GM06990 (cell line): Measurements from ENCODE around the gene CHST2.

Experiments used
- DNase-seq: peaks from one replicate; pipeline ENCODE4 v3.0.0-alpha.2; 2011; ENCODE audit not compliant: insufficient read length; ENCODE audit errors: extremely low read depth
- H3K27me3 ChIP-seq: replicated peaks from 2 replicates; pipeline ENCODE4 v1.6.0; 2011; ENCODE audit warnings: low read length; ENCODE audit not compliant: control insufficient read depth, insufficient read depth
- H3K36me3 ChIP-seq: 2 replicates; pipeline ENCODE4 v1.5.1; 2011; ENCODE audit warnings: low read length; ENCODE audit not compliant: control insufficient read depth, insufficient read depth
- H3K4me3 ChIP-seq: replicated peaks from 2 replicates; pipeline ENCODE4 v1.5.1; 2011; ENCODE audit warnings: low read depth, mild to moderate bottlenecking, control low read depth, low read length
- CTCF ChIP-seq: IDR thresholded peaks from 2 replicates; pipeline ENCODE4 v1.5.1; 2011; ENCODE audit warnings: low read length, control low read depth, mild to moderate bottlenecking, inconsistent platforms; ENCODE audit not compliant: insufficient read depth, poor library complexity, severe bottlenecking

Gene CHST2

DNA sequence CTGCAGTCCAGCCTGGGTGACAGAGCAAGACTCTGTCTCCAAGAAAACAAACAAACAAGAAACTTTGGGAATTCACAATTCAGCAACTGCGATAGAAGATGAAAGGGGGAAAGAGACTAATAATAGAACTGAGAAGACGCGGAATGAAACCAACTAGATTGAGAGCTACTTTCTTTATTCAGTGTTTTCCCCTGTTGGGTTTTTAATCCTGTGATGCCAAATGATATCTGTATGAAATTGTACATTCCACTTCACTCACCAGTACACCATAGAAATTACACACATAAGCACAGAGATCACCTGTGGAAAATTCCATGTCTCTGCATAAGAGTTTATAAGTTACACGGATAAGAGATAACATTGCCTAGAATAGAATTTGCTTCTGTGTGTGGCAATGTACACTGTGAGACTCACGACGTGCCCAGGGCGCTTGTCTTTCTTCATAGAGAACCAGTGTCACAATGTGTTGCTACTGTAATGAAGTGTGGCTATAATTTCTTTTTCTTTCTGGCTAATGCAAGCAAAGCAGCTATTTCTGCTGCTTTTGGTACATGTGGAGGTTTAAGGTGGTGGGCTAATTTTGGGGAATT lies 17.7 kb upstream of the CHST2 start:
- no peak for TF ChIP-seq CTCF
- Histone ChIP-seq H3K27me3 (no peaks in the 10 kb centered on the region), H3K4me3 (no peak overlapping the region), H3K36me3 (no peaks in the 10 kb centered on the region)
- no peak for DNase-seq

- Histone ChIP-seq H3K4me3 (no peak overlapping the region), H3K27me3 (no peaks in the 10 kb centered on the region), H3K36me3 (no peaks in the 10 kb centered on the region)
- DNase-seq: peak; percentile 24
- no peak for TF ChIP-seq CTCF
These were observed 15.9 kb upstream of the CHST2 start for GRCh38 chr3:143103652-143104051.

GRCh38 chr3:143105170-143105569 lies 14.4 kb upstream of the CHST2 start:
- H3K27me3 ChIP-seq: no peaks in the 10 kb centered on the region
- no peaks in the 10 kb centered on the region for H3K36me3 ChIP-seq
- no peak for DNase-seq
- no peak overlapping the region for H3K4me3 ChIP-seq
- no peak for TF ChIP-seq CTCF

- Histone ChIP-seq H3K27me3 (no peaks in the 10 kb centered on the region), H3K36me3 (no peaks in the 10 kb centered on the region), H3K4me3 (no peak overlapping the region)
- TF ChIP-seq CTCF: no peak
- no peak for DNase-seq
These were observed 9.7 kb upstream of the CHST2 start for GRCh38 chr3:143109861-143110260.

DNA sequence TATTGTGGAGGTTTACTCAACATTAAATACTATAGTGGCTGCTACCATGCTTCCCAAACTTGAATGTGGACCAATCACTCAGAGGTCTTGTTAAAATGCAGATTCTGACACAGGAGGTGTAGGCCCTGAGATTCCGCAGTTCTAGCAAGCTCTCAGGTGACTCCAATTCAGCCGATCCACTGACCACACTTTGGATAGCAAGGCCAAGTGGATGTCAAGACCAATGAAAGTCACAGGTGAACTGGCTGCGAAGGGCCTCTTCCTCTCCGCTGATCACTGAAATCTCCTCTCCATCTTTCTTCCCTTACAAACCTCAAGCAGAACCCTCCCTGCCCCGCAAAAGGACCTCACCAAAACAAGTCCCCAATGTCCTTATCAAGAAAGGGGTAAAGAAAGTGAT lies 9.2 kb upstream of the CHST2 start:
- no peaks in the 10 kb centered on the region for H3K36me3 ChIP-seq
- TF ChIP-seq CTCF: no peak
- H3K4me3 ChIP-seq: no peak overlapping the region
- no peaks in the 10 kb centered on the region for H3K27me3 ChIP-seq
- no peak for DNase-seq

DNA sequence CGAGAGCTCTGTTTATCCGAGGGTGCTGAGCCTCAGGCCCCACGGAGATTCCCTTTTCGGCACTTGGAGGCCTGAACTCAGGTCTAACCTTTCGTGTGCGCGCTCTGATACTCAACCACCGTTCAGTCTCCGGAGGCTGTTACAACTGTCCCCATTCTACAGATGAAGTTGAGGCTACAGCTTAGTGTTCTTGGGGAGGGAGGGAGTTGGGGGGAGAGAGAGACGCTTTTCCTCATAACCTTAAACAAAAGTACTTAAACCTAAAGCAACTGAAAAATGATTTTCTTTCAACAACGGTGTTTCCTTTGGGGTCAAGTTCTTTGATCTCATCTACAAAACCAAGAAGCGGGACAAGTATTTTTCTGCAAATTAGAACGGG lies 952 bp upstream of the CHST2 start:
- no peak for TF ChIP-seq CTCF
- Histone ChIP-seq H3K36me3 (peaks cover 5% of the 10 kb centered on the region; the same call in 1 of the 2 replicates), H3K4me3 (peak overlapping the region; percentile 78), H3K27me3 (no peaks in the 10 kb centered on the region)
- DNase-seq: no peak
